Measurements from ENCODE around the gene ASTN2. TPM values are rescaled to one million over a fixed set of nuclear protein-coding genes. Genes with fewer than 3 reads are reported as not detected.

The ASTN2 gene
- total RNA-seq, 1 donor from 2014 or later = 13.6 TPM

GRCh38 chr9:116715751-116716150 is 699.1 kb downstream of the ASTN2 start:
- Histone ChIP-seq H3K9ac (ENCODE audit: low read length) (no peak overlapping the region), H3K36me3 (ENCODE audit: insufficient read depth, low read length) (no peaks in the 10 kb centered on the region), H3K79me2 (ENCODE audit: insufficient read depth, low read length) (no peaks in the 10 kb centered on the region), H3K4me2 (ENCODE audit: low read length) (no peak overlapping the region), H3K27me3 (ENCODE audit: insufficient read depth, low read length) (no peaks in the 10 kb centered on the region), H2AFZ (ENCODE audit: low read depth, low read length) (no peak overlapping the region), H3K4me3 (ENCODE audit: insufficient read depth, low read depth, low read length) (no peak overlapping the region), H3K27ac (ENCODE audit: low read depth, low read length) (no peak overlapping the region), H4K20me1 (ENCODE audit: insufficient read depth, low read length) (no peaks in the 10 kb centered on the region), H3K9me3 (ENCODE audit: insufficient read depth, low read depth, low read length) (no peaks in the 10 kb centered on the region), H3K4me1 (ENCODE audit: insufficient read depth, low read length) (no peaks in the 10 kb centered on the region)
- FAIRE-seq = no peak
- TF ChIP-seq CTCF (IDR thresholded peaks at IDR 0.05; ENCODE audit: insufficient read depth, low read depth, low read length) = no peak
- no peak for TF ChIP-seq EZH2 (IDR thresholded peaks at IDR 0.05; ENCODE audit: insufficient read depth, low read length)
- no peak for DNase-seq (ENCODE audit: low read depth)
- Mint-ChIP-seq H3K9me3 (ENCODE audit: unreplicated experiment) (peaks cover 4% of the 10 kb centered on the region), H3K27ac (ENCODE audit: unreplicated experiment) (no peak overlapping the region), H3K27me3 (ENCODE audit: low read depth, unreplicated experiment) (no peaks in the 10 kb centered on the region), H3K4me3 (ENCODE audit: unreplicated experiment) (no peak overlapping the region), H3K36me3 (ENCODE audit: low read depth, unreplicated experiment) (no peaks in the 10 kb centered on the region), H3K4me1 (ENCODE audit: low read depth, unreplicated experiment) (no peaks in the 10 kb centered on the region)

GRCh38 chr9:116713271-116713670 is 701.6 kb downstream of the ASTN2 start:
- Histone ChIP-seq H3K4me1 (ENCODE audit: insufficient read depth, low read length) (no peaks in the 10 kb centered on the region), H3K9me3 (ENCODE audit: insufficient read depth, low read depth, low read length) (no peaks in the 10 kb centered on the region), H3K36me3 (ENCODE audit: insufficient read depth, low read length) (no peaks in the 10 kb centered on the region), H3K27ac (ENCODE audit: low read depth, low read length) (no peak overlapping the region), H2AFZ (ENCODE audit: low read depth, low read length) (no peak overlapping the region), H4K20me1 (ENCODE audit: insufficient read depth, low read length) (peaks cover 5% of the 10 kb centered on the region), H3K79me2 (ENCODE audit: insufficient read depth, low read length) (no peaks in the 10 kb centered on the region), H3K9ac (ENCODE audit: low read length) (no peak overlapping the region), H3K27me3 (ENCODE audit: insufficient read depth, low read length) (no peaks in the 10 kb centered on the region), H3K4me3 (ENCODE audit: insufficient read depth, low read depth, low read length) (no peak overlapping the region), H3K4me2 (ENCODE audit: low read length) (no peak overlapping the region)
- Mint-ChIP-seq H3K9me3 (ENCODE audit: unreplicated experiment) (peaks cover 1% of the 10 kb centered on the region), H3K27ac (ENCODE audit: unreplicated experiment) (no peak overlapping the region), H3K27me3 (ENCODE audit: low read depth, unreplicated experiment) (no peaks in the 10 kb centered on the region), H3K4me3 (ENCODE audit: unreplicated experiment) (no peak overlapping the region), H3K4me1 (ENCODE audit: low read depth, unreplicated experiment) (peaks cover 2% of the 10 kb centered on the region), H3K36me3 (ENCODE audit: low read depth, unreplicated experiment) (no peaks in the 10 kb centered on the region)
- FAIRE-seq (no peak), DNase-seq (ENCODE audit: low read depth) (no peak)
- TF ChIP-seq EZH2 (IDR thresholded peaks at IDR 0.05; ENCODE audit: insufficient read depth, low read length) (no peak), CTCF (IDR thresholded peaks at IDR 0.05; ENCODE audit: insufficient read depth, low read depth, low read length) (no peak)

GRCh38 chr9:116712781-116713180 is 702.1 kb downstream of the ASTN2 start:
- H3K4me1 Mint-ChIP-seq (ENCODE audit: low read depth, unreplicated experiment) = peaks cover 3% of the 10 kb centered on the region
- FAIRE-seq = no peak
- Histone ChIP-seq H3K9ac (ENCODE audit: low read length) (no peak overlapping the region), H3K27me3 (ENCODE audit: insufficient read depth, low read length) (no peaks in the 10 kb centered on the region), H3K79me2 (ENCODE audit: insufficient read depth, low read length) (no peaks in the 10 kb centered on the region), H3K27ac (ENCODE audit: low read depth, low read length) (no peak overlapping the region), H3K36me3 (ENCODE audit: insufficient read depth, low read length) (no peaks in the 10 kb centered on the region), H3K4me1 (ENCODE audit: insufficient read depth, low read length) (no peaks in the 10 kb centered on the region), H3K4me2 (ENCODE audit: low read length) (no peak overlapping the region), H3K9me3 (ENCODE audit: insufficient read depth, low read depth, low read length) (no peaks in the 10 kb centered on the region), H2AFZ (ENCODE audit: low read depth, low read length) (no peak overlapping the region), H4K20me1 (ENCODE audit: insufficient read depth, low read length) (peaks cover 5% of the 10 kb centered on the region), H3K4me3 (ENCODE audit: insufficient read depth, low read depth, low read length) (no peak overlapping the region)
- H3K27ac Mint-ChIP-seq (ENCODE audit: unreplicated experiment) = no peak overlapping the region
- no peaks in the 10 kb centered on the region for H3K27me3 Mint-ChIP-seq (ENCODE audit: low read depth, unreplicated experiment)
- TF ChIP-seq EZH2 (IDR thresholded peaks at IDR 0.05; ENCODE audit: insufficient read depth, low read length) (no peak), CTCF (IDR thresholded peaks at IDR 0.05; ENCODE audit: insufficient read depth, low read depth, low read length) (no peak)
- no peak overlapping the region for H3K4me3 Mint-ChIP-seq (ENCODE audit: unreplicated experiment)
- DNase-seq (ENCODE audit: low read depth) = no peak
- no peaks in the 10 kb centered on the region for H3K36me3 Mint-ChIP-seq (ENCODE audit: low read depth, unreplicated experiment)
- H3K9me3 Mint-ChIP-seq (ENCODE audit: unreplicated experiment) = peaks cover 1% of the 10 kb centered on the region
